Keratinocyte (primary cell): ENCODE measurements around the gene CRTC1. TPM values are rescaled to one million over a fixed set of nuclear protein-coding genes. Genes with fewer than 3 reads are reported as not detected.

Source experiments
- DNase-seq: peaks from one replicate; pipeline ENCODE4 v3.0.0-alpha.2; 2011; ENCODE audit warnings: low read depth, missing footprints, low spot score
- FAIRE-seq: peaks from 2 replicates; lab custom pipeline; 2011; peaks lifted over from hg19 to GRCh38; lab: Jason Lieb, UNC
- H2AFZ ChIP-seq: 2 replicates; pipeline ENCODE4 v1.6.0; 2012; ENCODE audit warnings: low read length, control low read depth, inconsistent platforms; ENCODE audit not compliant: control insufficient read depth
- H3K27ac ChIP-seq: 2 replicates; pipeline ENCODE4 v1.5.1; 2011; ENCODE audit warnings: low read length; ENCODE audit not compliant: control insufficient read depth, insufficient read depth
- H3K27me3 ChIP-seq: 3 replicates; pipeline ENCODE4 v1.6.0; 2011; ENCODE audit warnings: low read length; ENCODE audit not compliant: control insufficient read depth, insufficient read depth; ENCODE audit errors: extremely low read depth
- H3K36me3 ChIP-seq, 2 experiments: 2 replicates in 1 of 2; 3 replicates in 1 of 2; pipeline ENCODE4 v1.5.1; 2011; ENCODE audit warnings: low read length in 2 of 2, mild to moderate bottlenecking in 1 of 2; ENCODE audit not compliant: control insufficient read depth in 2 of 2, insufficient read depth in 2 of 2; ENCODE audit errors: extremely low read depth in 1 of 2
- H3K4me1 ChIP-seq: 3 replicates; pipeline ENCODE4 v1.5.1; 2011; ENCODE audit warnings: low read length; ENCODE audit not compliant: control insufficient read depth, insufficient read depth; ENCODE audit errors: extremely low read depth
- H3K4me2 ChIP-seq: 3 replicates; pipeline ENCODE4 v1.6.0; 2011; ENCODE audit warnings: low read depth, low read length; ENCODE audit not compliant: control insufficient read depth, insufficient read depth; ENCODE audit errors: extremely low read depth
- H3K4me3 ChIP-seq, 3 experiments: fragments of 200-600 bp in 1 of 3; sonication (generic) in 1 of 3; 2 replicates in 2 of 3; 3 replicates in 1 of 3; pipeline ENCODE4 v1.5.1; 2011 to 2016; ENCODE audit warnings: low read length in 3 of 3, mild to moderate bottlenecking in 3 of 3, control low read depth in 2 of 3, inconsistent platforms in 1 of 3, low read depth in 1 of 3, mixed read lengths in 1 of 3, mixed run types in 1 of 3, moderate library complexity in 1 of 3; ENCODE audit not compliant: control insufficient read depth in 2 of 3, insufficient read depth in 2 of 3; ENCODE audit errors: extremely low read depth in 1 of 3
- H3K79me2 ChIP-seq: 2 replicates; pipeline ENCODE4 v1.6.0; 2012; ENCODE audit warnings: low read length; ENCODE audit not compliant: control insufficient read depth, insufficient read depth
- H3K9ac ChIP-seq: 3 replicates; pipeline ENCODE4 v1.6.0; 2011; ENCODE audit warnings: low read length; ENCODE audit not compliant: control insufficient read depth, insufficient read depth; ENCODE audit errors: extremely low read depth
- H3K9me1 ChIP-seq: 3 replicates; pipeline ENCODE4 v1.6.0; 2011; ENCODE audit warnings: low read length; ENCODE audit not compliant: control insufficient read depth, insufficient read depth; ENCODE audit errors: extremely low read depth
- H3K9me3 ChIP-seq: 2 replicates; pipeline ENCODE4 v1.5.1; 2012; ENCODE audit warnings: low read depth, low read length; ENCODE audit not compliant: control insufficient read depth
- H4K20me1 ChIP-seq: 3 replicates; pipeline ENCODE4 v1.6.0; 2011; ENCODE audit warnings: low read length; ENCODE audit not compliant: control insufficient read depth, insufficient read depth; ENCODE audit errors: extremely low read depth
- CTCF ChIP-seq, 3 experiments: IDR thresholded peaks in 1 of 3; conservative IDR thresholded peaks in 1 of 3; optimal IDR thresholded peaks in 1 of 3; 2 replicates in 2 of 3; 3 replicates in 1 of 3; pipeline versions ENCODE3 to v1.5.1; 2011; ENCODE audit warnings: low read length in 3 of 3, mild to moderate bottlenecking in 3 of 3, moderate library complexity in 2 of 3, control low read depth in 1 of 3, inconsistent platforms in 1 of 3; ENCODE audit not compliant: insufficient read depth in 2 of 3; ENCODE audit errors: extremely low read depth in 1 of 3
- EZH2 ChIP-seq: IDR thresholded peaks from one replicate; pipeline ENCODE4 v1.6.1; 2012; ENCODE audit warnings: inconsistent platforms, mild to moderate bottlenecking, low read length, moderate library complexity
- dilution Hi-C: fragments of 300-500 bp; cut with MboI; formaldehyde crosslinking; loops from one replicate; pipeline ENCODE4 v1.7.0; 2020; ENCODE audit warnings: low sequenced_read_pairs; ENCODE audit not compliant: extremely low pct_ligation_motif_present
- polyA minus RNA-seq, 3 experiments: library from RNA; depleted of rRNA, polyadenylated mRNA; stranded (reverse); fragments of >200 nt; gene quantifications; 1 replicate in 1 of 3; 2 replicates in 1 of 3; 3 replicates in 1 of 3; pipeline ENCODE4 v1.2.3, GENCODE V29; 2011
- polyA plus RNA-seq, 5 experiments: library from polyadenylated mRNA; depleted of rRNA in 3 of 5; stranded (reverse) in 3 of 5; stranded (forward) in 1 of 5; unstranded in 1 of 5; fragments of >200 nt; gene quantifications; 1 replicate in 1 of 5; 2 replicates in 3 of 5; 3 replicates in 1 of 5; pipeline versions ENCODE4 v1.2.1 to v1.2.3, GENCODE V29; 2011 to 2012; ENCODE audit warnings: missing spikeins in 2 of 5, low read depth in 1 of 5, low replicate concordance in 1 of 5

The CRTC1 gene
- polyA plus RNA-seq (0.54 to 2.4 TPM (median 1.0 TPM) in 3 replicates), polyA minus RNA-seq (0.54 to 7.5 TPM (median 0.86 TPM) in 3 replicates)
- 1.6 TPM for polyA plus RNA-seq (2011; ENCODE audit: low read depth)
- polyA plus RNA-seq (2011; cell fraction: cytosol; rRNA removed) = 0.77 and 2.6 TPM in 2 replicates
- polyA plus RNA-seq (2011; cell fraction: nucleus; rRNA removed) = 5.1 and 8.8 TPM in 2 replicates
- 2.5 and 10.2 TPM in 2 replicates for polyA plus RNA-seq (2012; ENCODE audit: low replicate concordance)
- polyA minus RNA-seq (2011; cell fraction: cytosol; rRNA and poly(A)+ RNA removed) = 5.0 TPM
- polyA minus RNA-seq (2011; cell fraction: nucleus; rRNA and poly(A)+ RNA removed) = 3.2 and 3.5 TPM in 2 replicates

GRCh38 chr19:18683109-18683957 is at the start of gene CRTC1:
Gene CRTC1 (plus strand): TSS chr19:18683680. CDS start chr19:18683703, 23 bp downstream.
- peak; percentile 35 for DNase-seq

GRCh38 chr19:18634612-18635297 is 48.7 kb upstream of the CRTC1 start:
- no peaks in the 10 kb centered on the region for H3K9me3 ChIP-seq
- no peaks in the 10 kb centered on the region for H3K9me1 ChIP-seq
- no peaks in the 10 kb centered on the region for H3K27me3 ChIP-seq
- DNase-seq = no peak
- H3K27ac ChIP-seq = no peak overlapping the region
- TF ChIP-seq EZH2 (no peak), CTCF (optimal IDR thresholded peaks at IDR 0.05 in 1 of 3, IDR thresholded peaks at IDR 0.05 in 1 of 3, conservative IDR thresholded peaks at IDR 0.05 in 1 of 3; ENCODE audit: extremely low read depth in 1 of 3, insufficient read depth in 2 of 3, low read length in 3 of 3) (no peak)
- H4K20me1 ChIP-seq = no peaks in the 10 kb centered on the region
- H3K4me2 ChIP-seq = no peak overlapping the region
- H3K79me2 ChIP-seq = no peaks in the 10 kb centered on the region
- peaks cover 19% of the 10 kb centered on the region for H3K4me1 ChIP-seq
- H3K9ac ChIP-seq = no peak overlapping the region
- no peak overlapping the region for H2AFZ ChIP-seq
- H3K36me3 ChIP-seq = no peaks in the 10 kb centered on the region
- dilution Hi-C loops = no loop called here
- FAIRE-seq = peak; percentile 52
- no peak overlapping the region for H3K4me3 ChIP-seq

More at GRCh38 chr19:18683109-18683957, at the start of gene CRTC1:
- peak within 1 kb of the TSS; percentile 90 for H3K4me2 ChIP-seq
- no peaks in the 10 kb centered on the region for H3K36me3 ChIP-seq
- H2AFZ ChIP-seq = peak within 1 kb of the TSS; percentile 95
- H3K27me3 ChIP-seq = no peaks in the 10 kb centered on the region
- H3K9ac ChIP-seq = peak within 1 kb of the TSS; percentile 79
- dilution Hi-C loops = no loop called here
- peaks cover 11% of the 10 kb centered on the region for H3K4me1 ChIP-seq
- peak within 1 kb of the TSS; percentile 56 to 81 (median 78) for H3K4me3 ChIP-seq
- H3K79me2 ChIP-seq = peaks cover 3% of the 10 kb centered on the region
- peak; percentile 76 for FAIRE-seq
- H4K20me1 ChIP-seq = no peaks in the 10 kb centered on the region
- H3K27ac ChIP-seq = peak within 1 kb of the TSS; percentile 58
- no peaks in the 10 kb centered on the region for H3K9me3 ChIP-seq
- no peaks in the 10 kb centered on the region for H3K9me1 ChIP-seq
- TF ChIP-seq CTCF (optimal IDR thresholded peaks at IDR 0.05 in 1 of 3, IDR thresholded peaks at IDR 0.05 in 1 of 3, conservative IDR thresholded peaks at IDR 0.05 in 1 of 3; ENCODE audit: extremely low read depth in 1 of 3, insufficient read depth in 2 of 3, low read length in 3 of 3) (peak in 1 of 3 experiments; percentile 13), EZH2 (no peak)
